ENCODE results near the gene ADISSP. TPM values are rescaled to one million over a fixed set of nuclear protein-coding genes. Genes with fewer than 3 reads are reported as not detected.

ADISSP gene
- total and polyA plus RNA-seq, 9 of the 15 experiments (the other 6 are each of a cell fraction or from before 2014, with no cell fraction given), result 1.4 to 70.6 (median 23.4) TPM

DNA sequence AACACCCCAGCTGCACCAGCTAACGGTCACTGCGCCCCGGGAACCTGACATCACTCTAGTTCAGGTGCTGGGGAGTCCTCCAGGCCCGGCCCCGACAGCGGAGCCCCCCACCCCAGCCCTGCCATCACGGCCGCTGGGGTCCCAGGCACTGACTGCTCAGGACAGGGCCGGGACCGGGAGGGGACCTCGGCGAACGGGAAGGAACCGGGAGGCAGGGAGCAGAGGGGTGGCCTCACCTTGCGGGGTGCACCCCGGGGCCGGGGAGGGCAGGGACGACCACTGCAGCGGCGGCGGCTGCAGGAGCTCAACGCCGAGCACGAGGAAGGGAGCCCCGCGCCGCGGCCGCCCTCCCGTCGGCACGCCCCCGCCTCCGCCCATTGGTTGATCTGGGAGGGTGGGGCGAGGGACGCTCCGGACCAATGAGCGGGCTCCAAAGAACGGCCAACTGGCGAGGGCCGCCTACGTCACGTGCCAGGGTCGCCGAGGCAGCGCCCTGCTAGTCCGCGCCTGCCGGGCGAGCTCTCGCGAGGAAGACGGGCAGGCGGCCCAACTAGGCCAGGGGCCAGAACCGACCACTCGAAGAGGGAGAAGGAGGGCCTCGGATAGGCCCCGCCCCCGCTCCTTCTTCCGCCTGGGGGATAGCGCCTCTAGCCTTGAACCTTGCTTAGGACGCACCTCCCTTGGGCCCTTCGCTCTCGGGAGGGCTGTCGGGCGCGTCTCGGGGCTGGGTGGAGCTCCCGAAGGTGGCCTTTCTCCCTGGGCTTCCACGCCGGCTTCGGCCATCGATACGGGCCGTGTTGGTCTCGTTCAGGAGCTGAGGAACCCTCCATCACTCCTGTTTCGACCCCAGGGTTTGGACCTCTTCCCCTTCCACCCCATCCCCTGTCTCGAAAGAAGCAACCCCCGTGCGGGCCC, at the start of gene ADISSP (continued):
- no peak for TF ChIP-seq ZNF143 (CRISPR knock-in tag; IDR thresholded peaks at IDR 0.05)
- no peak for TF ChIP-seq FOXA3 (CRISPR knock-in tag; conservative IDR thresholded peaks at IDR 0.05 in 1 of 2, IDR thresholded peaks at IDR 0.05 in 1 of 2)
- no peak for TF ChIP-seq GTF2A2 (tag; IDR thresholded peaks at IDR 0.05)
- TF ChIP-seq ZNF699 (CRISPR knock-in tag; IDR thresholded peaks at IDR 0.05; ENCODE audit: insufficient replicate concordance), result no peak
- TF ChIP-seq FOXO4 (CRISPR knock-in tag; IDR thresholded peaks at IDR 0.05), result no peak
- TF ChIP-seq, protein P1, sequence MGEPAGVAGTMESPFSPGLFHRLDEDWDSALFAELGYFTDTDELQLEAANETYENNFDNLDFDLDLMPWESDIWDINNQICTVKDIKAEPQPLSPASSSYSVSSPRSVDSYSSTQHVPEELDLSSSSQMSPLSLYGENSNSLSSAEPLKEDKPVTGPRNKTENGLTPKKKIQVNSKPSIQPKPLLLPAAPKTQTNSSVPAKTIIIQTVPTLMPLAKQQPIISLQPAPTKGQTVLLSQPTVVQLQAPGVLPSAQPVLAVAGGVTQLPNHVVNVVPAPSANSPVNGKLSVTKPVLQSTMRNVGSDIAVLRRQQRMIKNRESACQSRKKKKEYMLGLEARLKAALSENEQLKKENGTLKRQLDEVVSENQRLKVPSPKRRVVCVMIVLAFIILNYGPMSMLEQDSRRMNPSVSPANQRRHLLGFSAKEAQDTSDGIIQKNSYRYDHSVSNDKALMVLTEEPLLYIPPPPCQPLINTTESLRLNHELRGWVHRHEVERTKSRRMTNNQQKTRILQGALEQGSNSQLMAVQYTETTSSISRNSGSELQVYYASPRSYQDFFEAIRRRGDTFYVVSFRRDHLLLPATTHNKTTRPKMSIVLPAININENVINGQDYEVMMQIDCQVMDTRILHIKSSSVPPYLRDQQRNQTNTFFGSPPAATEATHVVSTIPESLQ (CRISPR knock-in tag; IDR thresholded peaks at IDR 0.05), result no peak
- 0 out of 2 replicates have a peak, but pooled peaks have one; percentile 20 for TF ChIP-seq FOXK1 (CRISPR knock-in tag; IDR thresholded peaks at IDR 0.05; ENCODE audit: borderline replicate concordance)
- no peak for TF ChIP-seq SMC3 (conservative IDR thresholded peaks at IDR 0.05; ENCODE audit: insufficient read depth, low read depth, low read length)
- TF ChIP-seq CCNT2 (IDR thresholded peaks at IDR 0.05; ENCODE audit: borderline replicate concordance, extremely low read depth, insufficient read length, low read depth, low read length), result peak; percentile 55
- 0 out of 2 replicates have a peak, but pooled peaks have one; percentile 42 for TF ChIP-seq ZNF224 (CRISPR knock-in tag; IDR thresholded peaks at IDR 0.05)
- TF ChIP-seq MLX (CRISPR knock-in tag; conservative IDR thresholded peaks at IDR 0.05), result no peak
- no peak for TF ChIP-seq NCOA4 (IDR thresholded peaks at IDR 0.05; ENCODE audit: partially characterized antibody)
- peak; percentile 43; the same call in 1 of the 2 replicates for TF ChIP-seq GABPB1 (CRISPR knock-in tag; IDR thresholded peaks at IDR 0.05)
- no peak for TF ChIP-seq SIX5 (IDR thresholded peaks at IDR 0.05; ENCODE audit: borderline replicate concordance in 1 of 2, insufficient read depth in 1 of 2, low read depth in 1 of 2, low read length in 2 of 2)
- no peak for TF ChIP-seq POLR2H (tag; IDR thresholded peaks at IDR 0.05; ENCODE audit: low read depth)
- TF ChIP-seq THRA (IDR thresholded peaks at IDR 0.05), result no peak
- peak; percentile 94 for TF ChIP-seq BHLHE40 (IDR thresholded peaks at IDR 0.05; ENCODE audit: low read length)
- TF ChIP-seq PCBP2 (IDR thresholded peaks at IDR 0.05; ENCODE audit: low read depth, low read length, poor library complexity, severe bottlenecking), result no peak
- TF ChIP-seq ZFP1 (CRISPR knock-in tag; IDR thresholded peaks at IDR 0.05), result no peak
- TF ChIP-seq MXI1 (IDR thresholded peaks at IDR 0.05; ENCODE audit: low read depth, low read length), result 0 out of 2 replicates have a peak, but pooled peaks have one; percentile 48
- no peak for TF ChIP-seq HMG20A (CRISPR knock-in tag; conservative IDR thresholded peaks at IDR 0.05)

All from K562 (cell line).